Measurements from ENCODE around the gene PGBD1.

- TF ChIP-seq TAF1 (IDR thresholded peaks at IDR 0.05; ENCODE audit: borderline replicate concordance, insufficient read depth, low read length) (peak; percentile 67; the same call in 1 of the 2 replicates), REST (IDR thresholded peaks at IDR 0.05; ENCODE audit: insufficient read depth in 1 of 2, low read depth in 2 of 2, low read length in 2 of 2) (no peak), POLR2AphosphoS5 (IDR thresholded peaks at IDR 0.05; ENCODE audit: low read depth, low read length) (peak; percentile 85), SIN3A (IDR thresholded peaks at IDR 0.05; ENCODE audit: borderline replicate concordance, insufficient read depth, low read length) (peak; percentile 40; the same call in 1 of the 2 replicates), FOXP2 (optimal IDR thresholded peaks at IDR 0.05; ENCODE audit: borderline replicate concordance, extremely low read depth, extremely low read length, insufficient read depth) (no peak)
Measured at GRCh38 chr6:28349892-28350737, 68.7 kb downstream of the PGBD1 start, which contains the start of gene ZKSCAN3.

Measured in PFSK-1 (cell line).